ENCODE measurements around the gene B4GALT6. TPM values are rescaled to one million over a fixed set of nuclear protein-coding genes. Genes with fewer than 3 reads are reported as not detected.

B4GALT6 gene
- total and polyA plus RNA-seq, 10 of the 15 experiments (the other 5 are each of a cell fraction or from before 2014, with no cell fraction given): 11.9 to 47.4 (median 18.0) TPM

GRCh38 chr18:31646332-31647126, 37.9 kb downstream of the B4GALT6 start (continued):
- no peak for TF ChIP-seq POU2F2 (IDR thresholded peaks at IDR 0.05; ENCODE audit: borderline replicate concordance, low read depth, low read length)
- no peak for TF ChIP-seq POLR2AphosphoS5 (IDR thresholded peaks at IDR 0.05; ENCODE audit: low read length)
- no peak for TF ChIP-seq TARDBP (IDR thresholded peaks at IDR 0.05; ENCODE audit: borderline replicate concordance)
- TF ChIP-seq PKNOX1 (IDR thresholded peaks at IDR 0.05): no peak
- peak in 1 of 2 experiments; percentile 72; a peak in 1 of 4 replicates for TF ChIP-seq ETV6 (conservative IDR thresholded peaks at IDR 0.05 in 1 of 2, IDR thresholded peaks at IDR 0.05 in 1 of 2; ENCODE audit: borderline replicate concordance in 1 of 2, low read depth in 1 of 2)
- TF ChIP-seq, protein P1, sequence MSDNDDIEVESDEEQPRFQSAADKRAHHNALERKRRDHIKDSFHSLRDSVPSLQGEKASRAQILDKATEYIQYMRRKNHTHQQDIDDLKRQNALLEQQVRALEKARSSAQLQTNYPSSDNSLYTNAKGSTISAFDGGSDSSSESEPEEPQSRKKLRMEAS (IDR thresholded peaks at IDR 0.05; ENCODE audit: low read depth, low read length): no peak
- no peak for TF ChIP-seq SMAD5 (IDR thresholded peaks at IDR 0.05; ENCODE audit: low read depth)
- TF ChIP-seq ASH2L (IDR thresholded peaks at IDR 0.05; ENCODE audit: borderline replicate concordance, low read depth): no peak
- TF ChIP-seq E2F8 (IDR thresholded peaks at IDR 0.05; ENCODE audit: low read depth, partially characterized antibody): no peak
- TF ChIP-seq HDAC6 (IDR thresholded peaks at IDR 0.05; ENCODE audit: unreplicated experiment): no peak
- no peak for TF ChIP-seq CHD4 (IDR thresholded peaks at IDR 0.05)
- TF ChIP-seq KLF5 (IDR thresholded peaks at IDR 0.05; ENCODE audit: partially characterized antibody): no peak
- TF ChIP-seq STAT3 (IDR thresholded peaks at IDR 0.05; ENCODE audit: low read depth, low read length): 0 out of 2 replicates have a peak, but pooled peaks have one; percentile 50
- no peak for TF ChIP-seq USF1 (IDR thresholded peaks at IDR 0.05; ENCODE audit: borderline replicate concordance, extremely low read length, insufficient read depth, low read depth, low read length)
- TF ChIP-seq, protein P2, sequence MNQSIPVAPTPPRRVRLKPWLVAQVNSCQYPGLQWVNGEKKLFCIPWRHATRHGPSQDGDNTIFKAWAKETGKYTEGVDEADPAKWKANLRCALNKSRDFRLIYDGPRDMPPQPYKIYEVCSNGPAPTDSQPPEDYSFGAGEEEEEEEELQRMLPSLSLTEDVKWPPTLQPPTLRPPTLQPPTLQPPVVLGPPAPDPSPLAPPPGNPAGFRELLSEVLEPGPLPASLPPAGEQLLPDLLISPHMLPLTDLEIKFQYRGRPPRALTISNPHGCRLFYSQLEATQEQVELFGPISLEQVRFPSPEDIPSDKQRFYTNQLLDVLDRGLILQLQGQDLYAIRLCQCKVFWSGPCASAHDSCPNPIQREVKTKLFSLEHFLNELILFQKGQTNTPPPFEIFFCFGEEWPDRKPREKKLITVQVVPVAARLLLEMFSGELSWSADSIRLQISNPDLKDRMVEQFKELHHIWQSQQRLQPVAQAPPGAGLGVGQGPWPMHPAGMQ (IDR thresholded peaks at IDR 0.05; ENCODE audit: borderline replicate concordance): no peak
- TF ChIP-seq DPF2 (IDR thresholded peaks at IDR 0.05): 0 out of 2 replicates have a peak, but pooled peaks have one; percentile 37
- TF ChIP-seq SRF (IDR thresholded peaks at IDR 0.05; ENCODE audit: low read depth in 2 of 2, low read length in 2 of 2): no peak
- TF ChIP-seq CTCF (IDR thresholded peaks at IDR 0.05 in 2 of 3, conservative IDR thresholded peaks at IDR 0.05 in 1 of 3; ENCODE audit: control insufficient read depth in 2 of 3, extremely low read depth in 1 of 3, insufficient read depth in 1 of 3, low read depth in 3 of 3, low read length in 3 of 3): peak; percentile 7 to 39 (median 35); a peak in 3 of 6 replicates
- no peak for TF ChIP-seq KDM1A (IDR thresholded peaks at IDR 0.05; ENCODE audit: borderline replicate concordance)
- no peak for TF ChIP-seq BHLHE40 (IDR thresholded peaks at IDR 0.05; ENCODE audit: borderline replicate concordance in 1 of 2, low read depth in 2 of 2, low read length in 1 of 2)
